Measurements from ENCODE around the gene AK8.

AK8 gene

DNA sequence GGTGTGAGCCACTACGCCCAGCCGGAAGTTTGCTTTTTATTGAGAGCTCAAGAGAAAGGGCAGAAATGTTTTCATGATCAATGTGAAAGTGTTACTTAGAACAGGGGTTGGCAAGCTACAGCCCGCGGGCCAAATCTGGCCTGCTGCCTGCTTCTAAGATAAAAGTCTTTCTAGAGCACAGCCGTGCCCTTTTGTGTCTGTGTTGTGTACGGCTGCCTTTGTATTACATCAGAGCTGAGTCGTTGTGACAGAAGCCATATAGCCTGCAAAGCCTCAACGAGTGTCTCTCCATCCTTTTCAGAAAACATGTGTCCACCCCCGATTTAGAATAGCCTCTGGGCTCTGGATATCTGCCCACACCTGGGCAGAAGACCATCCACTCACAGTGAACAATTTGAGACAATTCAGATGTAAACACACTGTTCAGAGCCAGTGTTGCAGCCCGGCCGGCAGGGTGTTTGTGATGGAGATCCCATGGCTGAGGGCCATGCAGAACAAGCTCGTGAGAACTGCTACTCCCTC, 28.8 kb downstream of the AK8 start:
- H3K4me3 ChIP-seq (ENCODE audit: low read length), result no peak overlapping the region
- no peak for DNase-seq (ENCODE audit: low read depth)

DNA sequence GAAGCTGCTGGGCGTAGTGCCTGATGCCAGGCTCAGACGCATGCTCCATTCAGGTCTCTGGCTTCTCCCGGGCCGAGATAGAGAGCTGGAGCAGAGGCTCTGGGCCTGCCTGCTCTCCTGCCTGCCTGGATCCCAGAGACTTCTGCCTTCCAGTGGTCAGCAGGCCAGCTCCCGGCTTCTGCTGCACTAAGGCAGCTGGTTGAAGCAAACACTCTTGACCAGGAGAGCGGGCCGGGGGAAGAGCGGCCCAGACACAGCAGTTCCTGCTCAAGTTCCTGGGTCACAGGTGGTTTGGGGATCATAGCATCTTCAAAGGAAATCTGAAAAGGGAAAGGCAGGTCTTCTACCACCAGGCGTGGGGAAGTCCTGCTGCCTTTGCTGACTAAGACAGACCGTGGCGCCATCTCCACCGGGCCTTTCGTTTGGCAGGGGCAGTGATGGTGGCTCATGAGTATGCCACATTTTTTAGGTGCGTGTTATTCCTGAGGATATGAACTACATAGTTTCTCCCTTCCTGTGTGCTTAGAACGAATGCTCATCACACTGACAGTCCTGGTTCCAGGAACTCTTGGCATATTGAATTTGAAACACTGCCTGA, 31.1 kb downstream of the AK8 start:
- DNase-seq (ENCODE audit: low read depth), result no peak

More for the DNA sequence above, 28.8 kb downstream of the AK8 start:
- TF ChIP-seq, protein P1, sequence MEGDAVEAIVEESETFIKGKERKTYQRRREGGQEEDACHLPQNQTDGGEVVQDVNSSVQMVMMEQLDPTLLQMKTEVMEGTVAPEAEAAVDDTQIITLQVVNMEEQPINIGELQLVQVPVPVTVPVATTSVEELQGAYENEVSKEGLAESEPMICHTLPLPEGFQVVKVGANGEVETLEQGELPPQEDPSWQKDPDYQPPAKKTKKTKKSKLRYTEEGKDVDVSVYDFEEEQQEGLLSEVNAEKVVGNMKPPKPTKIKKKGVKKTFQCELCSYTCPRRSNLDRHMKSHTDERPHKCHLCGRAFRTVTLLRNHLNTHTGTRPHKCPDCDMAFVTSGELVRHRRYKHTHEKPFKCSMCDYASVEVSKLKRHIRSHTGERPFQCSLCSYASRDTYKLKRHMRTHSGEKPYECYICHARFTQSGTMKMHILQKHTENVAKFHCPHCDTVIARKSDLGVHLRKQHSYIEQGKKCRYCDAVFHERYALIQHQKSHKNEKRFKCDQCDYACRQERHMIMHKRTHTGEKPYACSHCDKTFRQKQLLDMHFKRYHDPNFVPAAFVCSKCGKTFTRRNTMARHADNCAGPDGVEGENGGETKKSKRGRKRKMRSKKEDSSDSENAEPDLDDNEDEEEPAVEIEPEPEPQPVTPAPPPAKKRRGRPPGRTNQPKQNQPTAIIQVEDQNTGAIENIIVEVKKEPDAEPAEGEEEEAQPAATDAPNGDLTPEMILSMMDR (conservative IDR thresholded peaks at IDR 0.05; ENCODE audit: low read depth, low read length), result no peak

DNA sequence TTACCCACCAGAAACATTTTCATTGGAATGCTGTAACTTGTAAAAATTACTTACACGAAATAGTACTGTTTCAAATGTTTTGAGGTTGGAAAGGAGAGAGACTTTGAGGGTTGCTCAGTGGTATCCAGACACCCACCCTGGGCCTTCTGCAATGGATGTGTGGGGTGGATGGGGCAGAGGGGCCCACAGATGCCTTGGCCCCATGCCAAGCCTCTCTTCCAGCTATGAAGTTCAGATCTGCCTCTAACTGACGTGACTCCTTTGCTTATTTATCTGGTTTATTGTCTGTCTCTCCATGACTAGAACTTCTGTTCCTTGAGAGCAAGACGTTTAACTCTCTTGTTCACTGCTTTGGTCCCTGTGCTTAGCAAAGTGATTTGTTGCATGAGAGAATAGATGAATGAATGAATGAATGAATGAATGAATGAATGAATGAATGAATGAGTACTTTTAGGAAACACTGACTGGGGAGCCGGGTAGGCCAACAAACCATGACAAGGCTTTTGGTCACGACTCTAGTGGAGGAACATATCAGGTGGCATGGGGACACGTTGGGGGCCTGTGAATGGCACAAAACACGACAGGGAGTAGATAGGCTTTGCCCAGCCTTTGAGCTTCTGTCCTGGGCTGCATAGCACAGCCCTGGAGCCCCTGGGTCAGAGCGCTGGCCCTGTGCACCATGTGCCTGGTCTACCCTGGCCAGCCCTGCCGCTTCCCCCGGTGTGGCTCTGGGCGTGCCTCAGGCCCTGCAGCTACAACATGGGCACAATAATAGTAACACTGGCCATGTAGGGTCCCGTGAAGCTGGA, 31.8 kb downstream of the AK8 start:
- DNase-seq (ENCODE audit: low read depth), result no peak

More for the DNA sequence above, 31.1 kb downstream of the AK8 start:
- H3K4me3 ChIP-seq (ENCODE audit: low read length), result no peak overlapping the region
- TF ChIP-seq, protein P1 (conservative IDR thresholded peaks at IDR 0.05; ENCODE audit: low read depth, low read length), result no peak

DNA sequence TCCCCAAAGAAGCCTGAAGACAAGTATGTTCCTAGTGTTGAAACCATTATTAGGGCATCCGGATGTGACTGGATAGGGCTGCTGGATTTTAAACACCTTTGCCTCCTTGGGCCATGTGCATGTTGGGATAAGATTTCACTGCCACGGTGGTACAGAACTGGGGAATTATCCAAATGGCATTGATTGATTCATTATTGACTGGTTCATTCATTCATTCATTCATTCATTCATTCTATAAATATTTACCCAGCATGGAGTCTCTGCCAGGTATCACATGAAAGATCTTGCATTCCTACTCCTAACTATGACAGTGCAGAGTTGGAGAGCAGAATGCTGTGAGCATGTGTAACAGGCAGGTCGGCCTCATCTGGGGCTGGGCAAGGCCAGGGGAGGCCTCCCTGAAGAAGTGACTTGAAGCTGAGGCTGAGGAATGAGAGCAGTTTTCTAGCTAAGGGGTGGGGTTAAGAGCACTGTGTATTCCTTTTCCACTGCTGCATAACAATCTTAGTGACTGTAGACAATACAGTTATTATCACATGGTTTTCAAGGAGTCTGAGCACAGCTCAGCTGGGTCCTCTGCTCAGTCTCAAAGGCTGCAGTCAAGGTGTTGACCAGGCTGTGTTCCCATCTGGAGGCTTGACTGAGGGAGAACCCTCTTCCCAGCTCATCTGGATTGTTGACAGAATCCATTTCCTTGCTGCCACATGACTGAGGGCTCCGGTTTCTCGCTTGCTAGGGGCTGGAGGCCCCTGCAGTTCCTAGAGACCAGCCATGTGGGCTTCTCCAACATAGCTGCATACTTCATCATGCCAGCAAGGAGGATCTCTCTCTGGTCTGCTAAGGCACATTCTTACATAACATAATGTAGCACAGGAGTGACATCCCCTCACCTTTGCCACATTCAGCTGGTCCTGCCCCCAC, 35.7 kb downstream of the AK8 start:
- H3K4me3 ChIP-seq (ENCODE audit: low read length), result no peak overlapping the region
- TF ChIP-seq, protein P1 (conservative IDR thresholded peaks at IDR 0.05; ENCODE audit: low read depth, low read length), result no peak
- no peak for DNase-seq (ENCODE audit: low read depth)

More for the DNA sequence above, 31.8 kb downstream of the AK8 start:
- H3K4me3 ChIP-seq (ENCODE audit: low read length), result no peak overlapping the region
- TF ChIP-seq, protein P1 (conservative IDR thresholded peaks at IDR 0.05; ENCODE audit: low read depth, low read length), result no peak

DNA sequence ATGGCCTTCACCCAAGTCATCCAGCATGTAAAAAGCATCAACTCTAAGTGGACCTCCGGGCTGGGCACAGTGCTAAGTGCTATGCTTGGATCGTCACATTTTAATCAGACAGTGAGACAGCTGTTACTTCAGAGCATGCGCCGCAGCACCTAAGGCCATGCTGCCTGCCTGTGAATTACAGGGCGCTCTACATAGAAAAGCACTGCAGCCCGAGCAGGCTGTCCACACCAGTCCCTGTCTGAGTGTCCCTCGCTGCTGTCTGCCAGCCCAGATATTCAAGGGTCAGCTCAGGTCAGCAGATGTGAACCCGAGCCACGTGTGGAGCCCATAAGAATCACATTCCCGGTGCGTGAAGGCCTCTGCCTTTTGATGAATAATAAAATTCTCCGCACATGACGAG, 37.1 kb downstream of the AK8 start:
- DNase-seq (ENCODE audit: low read depth), result no peak
- H3K4me3 ChIP-seq (ENCODE audit: low read length), result no peak overlapping the region
- TF ChIP-seq, protein P1 (conservative IDR thresholded peaks at IDR 0.05; ENCODE audit: low read depth, low read length), result no peak

DNA sequence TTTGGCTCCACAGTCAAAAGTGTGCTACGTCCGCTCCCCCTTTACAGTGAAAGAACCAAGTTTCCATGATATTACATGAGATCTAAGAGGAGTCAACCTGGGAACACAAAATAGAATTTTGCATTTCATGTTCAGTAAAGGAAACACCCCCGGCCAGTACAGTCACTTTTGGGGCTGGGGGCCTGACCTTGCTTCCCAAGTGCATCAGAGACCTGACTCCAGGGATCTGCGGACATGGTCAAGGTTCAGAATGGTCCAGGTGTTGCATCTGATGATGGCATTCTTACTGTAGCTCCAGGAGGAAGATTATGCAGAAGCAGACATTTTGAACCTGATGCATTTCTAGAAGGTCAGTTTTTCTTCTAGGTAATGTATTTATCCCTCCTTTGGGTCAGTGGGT, 39.8 kb downstream of the AK8 start:
- TF ChIP-seq, protein P1 (conservative IDR thresholded peaks at IDR 0.05; ENCODE audit: low read depth, low read length), result no peak
- no peak for DNase-seq (ENCODE audit: low read depth)

More for the DNA sequence above, 39.8 kb downstream of the AK8 start:
- H3K4me3 ChIP-seq (ENCODE audit: low read length), result no peak overlapping the region

Measured in retinal pigment epithelial cell (primary cell).